Natural killer cell treated with Interleukin-12 subunit alpha and Interleukin-12 subunit beta and Interleukin-15 and Interleukin-18, amount 100 ng/mL, for 72 hours (primary cell): ENCODE data around the gene DYNLRB1. TPM values are rescaled to one million over a fixed set of nuclear protein-coding genes. Genes with fewer than 3 reads are reported as not detected.

Source experiments
- total RNA-seq, 2 donors: library from RNA; stranded (reverse); gene quantifications; one replicate each; pipeline ENCODE4 v1.2.3, GENCODE V29; 2022

Gene DYNLRB1
- total RNA-seq, 2 donors from 2014 or later: 71.4 to 120 TPM

Other genes with a start within 250 kb of the DYNLRB1 start
- gene AHCY, start 213.1 kb upstream of the DYNLRB1 start, total RNA-seq: 100 to 1,000 TPM in 1 of 2 donors, 10 to 100 TPM in 1; 61.3 to 121 TPM
- 10 to 100 TPM; 79.5 to 83.6 TPM for gene ITCH, start 153.1 kb upstream of the DYNLRB1 start, total RNA-seq
- 1 to 10 TPM; 5.3 to 6.4 TPM for gene MAP1LC3A, start 42.3 kb downstream of the DYNLRB1 start, total RNA-seq
- 10 to 100 TPM; 20.1 to 20.6 TPM for gene PIGU, start 160.7 kb downstream of the DYNLRB1 start, total RNA-seq
- gene TP53INP2, start 187.9 kb downstream of the DYNLRB1 start, total RNA-seq: 1 to 10 TPM; 3.0 to 4.3 TPM